Thoracic aorta (tissue), 2 donors: ENCODE data around the gene DOK4. TPM values are rescaled to one million over a fixed set of nuclear protein-coding genes. Genes with fewer than 3 reads are reported as not detected.

Source experiments
- ATAC-seq: fragments of 150-250 bp; one replicate; pipeline ENCODE4 v1.8.0; 2017; ENCODE audit warnings: low read depth; ENCODE audit not compliant: insufficient number of reproducible peaks, low FRiP score
- DNase-seq: peaks from one replicate; pipeline ENCODE4 v3.0.0-alpha.2; 2020; ENCODE audit warnings: low spot score
- H3K27ac ChIP-seq, 2 donors: fragments of 200-600 bp; sonication (generic); 1 replicate in 1 of 2; 2 replicates in 1 of 2; pipeline ENCODE4 v1.5.1; 2016; ENCODE audit warnings: mild to moderate bottlenecking in 2 of 2, moderate library complexity in 2 of 2
- H3K27me3 ChIP-seq: fragments of 200-600 bp; sonication (generic); replicated peaks from 2 replicates; pipeline ENCODE4 v1.6.0; 2016; ENCODE audit warnings: mild to moderate bottlenecking; ENCODE audit not compliant: insufficient read depth
- H3K36me3 ChIP-seq: fragments of 200-600 bp; sonication (generic); one replicate; pipeline ENCODE4 v1.5.1; 2016
- H3K4me1 ChIP-seq, 2 donors: fragments of 200-600 bp; sonication (generic); 1 replicate in 1 of 2; 2 replicates in 1 of 2; pipeline versions ENCODE4 v1.5.1 to v1.6.0; 2016; ENCODE audit warnings: low read depth in 2 of 2, mild to moderate bottlenecking in 1 of 2; ENCODE audit not compliant: control insufficient read depth in 1 of 2
- H3K4me3 ChIP-seq: fragments of 200-600 bp; sonication (generic); 2 replicates; pipeline ENCODE4 v1.5.1; 2016; ENCODE audit warnings: mild to moderate bottlenecking
- H3K9me3 ChIP-seq: fragments of 200-600 bp; sonication (generic); 2 replicates; pipeline ENCODE4 v1.5.1; 2016
- total RNA-seq, 2 donors: library from RNA; depleted of rRNA; stranded (reverse); fragments of >200 nt; gene quantifications; one replicate each; pipeline versions ENCODE4 v1.1.0 to v1.2.3, GENCODE V29; 2016
- TF ChIP-seq, protein P1 (sequence below): fragments of 200-600 bp; sonication (generic); IDR thresholded peaks from one replicate; pipeline ENCODE4 v1.5.1; 2019; ENCODE audit warnings: antibody characterized with exemption

The DOK4 gene
- total RNA-seq, 2 donors from 2014 or later: 43.2 to 70.1 TPM

DNA sequence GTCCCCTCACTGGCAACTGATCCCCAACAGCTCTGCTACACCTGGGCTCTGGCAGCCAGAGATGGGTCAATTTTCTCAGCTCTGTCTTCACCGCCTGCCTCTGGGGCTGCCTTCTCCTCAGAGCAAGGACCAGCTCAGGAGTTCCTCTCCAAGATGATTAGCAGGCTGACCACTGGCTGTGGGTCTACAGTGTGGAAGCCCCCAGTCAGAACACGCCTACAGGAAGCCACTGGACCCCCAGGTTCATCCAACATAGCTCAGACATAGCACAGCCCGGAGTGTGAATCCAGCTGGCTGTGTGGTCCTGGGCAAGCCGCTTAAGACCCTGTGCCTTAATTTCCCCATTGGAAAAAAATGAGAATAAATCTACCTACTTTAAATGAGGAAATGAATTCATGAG is 4.9 kb downstream of the DOK4 start:
- H3K27ac ChIP-seq: peak overlapping the region; percentile 79 to 83
- ATAC-seq (no peak), DNase-seq (no peak)
- H3K36me3 ChIP-seq: no peaks in the 10 kb centered on the region
- no peak overlapping the region for H3K4me3 ChIP-seq
- no peaks in the 10 kb centered on the region for H3K27me3 ChIP-seq
- H3K9me3 ChIP-seq: no peaks in the 10 kb centered on the region
- H3K4me1 ChIP-seq: peaks cover 23 to 69% of the 10 kb centered on the region in 2 donors
- TF ChIP-seq, protein P1, sequence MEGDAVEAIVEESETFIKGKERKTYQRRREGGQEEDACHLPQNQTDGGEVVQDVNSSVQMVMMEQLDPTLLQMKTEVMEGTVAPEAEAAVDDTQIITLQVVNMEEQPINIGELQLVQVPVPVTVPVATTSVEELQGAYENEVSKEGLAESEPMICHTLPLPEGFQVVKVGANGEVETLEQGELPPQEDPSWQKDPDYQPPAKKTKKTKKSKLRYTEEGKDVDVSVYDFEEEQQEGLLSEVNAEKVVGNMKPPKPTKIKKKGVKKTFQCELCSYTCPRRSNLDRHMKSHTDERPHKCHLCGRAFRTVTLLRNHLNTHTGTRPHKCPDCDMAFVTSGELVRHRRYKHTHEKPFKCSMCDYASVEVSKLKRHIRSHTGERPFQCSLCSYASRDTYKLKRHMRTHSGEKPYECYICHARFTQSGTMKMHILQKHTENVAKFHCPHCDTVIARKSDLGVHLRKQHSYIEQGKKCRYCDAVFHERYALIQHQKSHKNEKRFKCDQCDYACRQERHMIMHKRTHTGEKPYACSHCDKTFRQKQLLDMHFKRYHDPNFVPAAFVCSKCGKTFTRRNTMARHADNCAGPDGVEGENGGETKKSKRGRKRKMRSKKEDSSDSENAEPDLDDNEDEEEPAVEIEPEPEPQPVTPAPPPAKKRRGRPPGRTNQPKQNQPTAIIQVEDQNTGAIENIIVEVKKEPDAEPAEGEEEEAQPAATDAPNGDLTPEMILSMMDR: no peak

- DNase-seq (no peak), ATAC-seq (no peak)
- H3K27ac ChIP-seq: peak overlapping the region; percentile 79 to 83
- H3K4me1 ChIP-seq: peaks cover 23 to 75% of the 10 kb centered on the region in 2 donors
- H3K36me3 ChIP-seq: no peaks in the 10 kb centered on the region
- H3K4me3 ChIP-seq: no peak overlapping the region
- no peaks in the 10 kb centered on the region for H3K27me3 ChIP-seq
- H3K9me3 ChIP-seq: no peaks in the 10 kb centered on the region
- TF ChIP-seq, protein P1: no peak
Measured at GRCh38 chr16:57480754-57481230, 5.5 kb downstream of the DOK4 start.

DNA sequence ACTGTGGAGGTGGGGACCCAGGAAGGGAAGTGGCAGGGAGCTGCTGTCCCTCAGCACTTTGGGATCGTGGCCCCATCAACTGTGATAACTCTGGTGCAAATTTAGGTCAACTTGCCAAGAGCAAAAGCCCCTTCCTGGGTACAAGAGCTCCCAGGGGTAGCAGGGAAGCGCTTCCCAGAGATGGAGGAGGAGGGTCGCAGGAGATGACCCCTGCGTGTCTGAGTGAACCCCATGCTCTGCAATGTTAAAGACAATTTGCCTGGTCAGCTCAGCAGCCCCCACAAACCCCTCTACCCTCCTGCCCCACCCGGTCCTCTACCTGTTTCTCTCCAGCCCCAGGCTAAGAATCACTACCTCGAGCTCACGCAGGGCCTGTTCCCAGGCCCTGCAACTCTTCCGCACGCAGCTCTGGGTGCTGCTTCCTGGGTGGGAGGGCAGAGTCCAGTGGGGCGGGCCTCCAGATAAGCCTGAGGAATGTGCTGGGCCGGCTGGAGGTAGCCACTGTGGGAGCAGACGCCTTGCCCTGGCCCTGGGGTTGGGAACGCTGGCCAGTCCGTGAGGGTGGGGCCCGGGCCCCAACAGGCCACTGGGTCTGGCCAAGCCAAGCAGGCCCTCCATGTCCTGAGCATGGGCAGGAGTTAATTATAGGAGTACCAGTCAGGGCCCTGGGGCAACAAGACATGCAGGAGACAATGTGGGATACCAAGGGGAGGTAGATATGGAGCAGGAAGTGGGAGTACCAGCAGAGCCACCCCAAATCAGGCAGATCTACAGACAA is 6.1 kb downstream of the DOK4 start:
- Histone ChIP-seq H3K36me3 (peaks cover 2% of the 10 kb centered on the region), H3K4me1 (peaks cover 23 to 69% of the 10 kb centered on the region in 2 donors), H3K27me3 (no peaks in the 10 kb centered on the region), H3K27ac (peak overlapping the region; percentile 79 to 83), H3K4me3 (peak overlapping the region; percentile 74), H3K9me3 (no peaks in the 10 kb centered on the region)
- TF ChIP-seq, protein P1: no peak
- no peak for DNase-seq
- peak; percentile 10 for ATAC-seq

GRCh38 chr16:57479205-57479975 is 6.9 kb downstream of the DOK4 start:
- peak overlapping the region; percentile 79 to 83 for H3K27ac ChIP-seq
- H3K27me3 ChIP-seq: no peaks in the 10 kb centered on the region
- H3K36me3 ChIP-seq: peaks cover 10% of the 10 kb centered on the region
- no peaks in the 10 kb centered on the region for H3K9me3 ChIP-seq
- H3K4me3 ChIP-seq: peak overlapping the region; percentile 74
- TF ChIP-seq, protein P1: no peak
- peaks cover 23 to 62% of the 10 kb centered on the region in 2 donors for H3K4me1 ChIP-seq
- DNase-seq (no peak), ATAC-seq (peak; percentile 51)
